ENCODE data around the gene OR1J1. TPM values are rescaled to one million over a fixed set of nuclear protein-coding genes. Genes with fewer than 3 reads are reported as not detected.

Gene OR1J1
- polyA plus RNA-seq, 1 experiment = not detected

DNA sequence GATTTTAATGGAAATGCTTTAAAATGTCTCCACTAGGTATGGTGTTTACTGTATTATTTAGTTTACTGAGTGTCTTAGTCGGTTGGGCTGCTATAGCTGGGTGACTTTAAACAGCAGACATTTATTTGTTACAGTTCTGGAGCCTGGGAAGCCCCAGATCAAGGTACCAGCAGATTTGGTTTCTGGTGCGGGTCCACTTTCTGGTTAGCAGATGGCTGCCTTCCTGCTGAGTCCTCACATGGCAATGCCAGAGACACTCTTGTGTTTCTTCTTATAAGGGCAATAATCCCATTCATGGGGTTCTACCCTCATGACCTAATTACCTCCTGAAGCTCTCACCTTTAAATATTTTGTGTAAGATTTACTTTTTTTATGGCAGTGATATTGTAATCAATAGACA is 40.5 kb upstream of the OR1J1 start:
- H3K9me3 ChIP-seq (ENCODE audit: control insufficient read depth, insufficient read depth, low read length) = no peaks in the 10 kb centered on the region
- ChIA-PET POLR2A (no interaction called here), CTCF (interaction anchor here (1.1 kb wide), 1 partner anchor 19 kb away, joined by 6 read pairs; no protein-coding TSS in a partner anchor)
- H3K4me3 ChIP-seq (ENCODE audit: low read depth, low read length) = no peak overlapping the region
- H3K27me3 ChIP-seq (ENCODE audit: control insufficient read depth, insufficient read depth, low read length) = no peaks in the 10 kb centered on the region
- TF ChIP-seq, protein P1, sequence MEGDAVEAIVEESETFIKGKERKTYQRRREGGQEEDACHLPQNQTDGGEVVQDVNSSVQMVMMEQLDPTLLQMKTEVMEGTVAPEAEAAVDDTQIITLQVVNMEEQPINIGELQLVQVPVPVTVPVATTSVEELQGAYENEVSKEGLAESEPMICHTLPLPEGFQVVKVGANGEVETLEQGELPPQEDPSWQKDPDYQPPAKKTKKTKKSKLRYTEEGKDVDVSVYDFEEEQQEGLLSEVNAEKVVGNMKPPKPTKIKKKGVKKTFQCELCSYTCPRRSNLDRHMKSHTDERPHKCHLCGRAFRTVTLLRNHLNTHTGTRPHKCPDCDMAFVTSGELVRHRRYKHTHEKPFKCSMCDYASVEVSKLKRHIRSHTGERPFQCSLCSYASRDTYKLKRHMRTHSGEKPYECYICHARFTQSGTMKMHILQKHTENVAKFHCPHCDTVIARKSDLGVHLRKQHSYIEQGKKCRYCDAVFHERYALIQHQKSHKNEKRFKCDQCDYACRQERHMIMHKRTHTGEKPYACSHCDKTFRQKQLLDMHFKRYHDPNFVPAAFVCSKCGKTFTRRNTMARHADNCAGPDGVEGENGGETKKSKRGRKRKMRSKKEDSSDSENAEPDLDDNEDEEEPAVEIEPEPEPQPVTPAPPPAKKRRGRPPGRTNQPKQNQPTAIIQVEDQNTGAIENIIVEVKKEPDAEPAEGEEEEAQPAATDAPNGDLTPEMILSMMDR (IDR thresholded peaks at IDR 0.05; ENCODE audit: low read depth, low read length) = no peak
- no peak for DNase-seq (ENCODE audit: low read depth, low spot score)
- no peak overlapping the region for H3K27ac ChIP-seq (ENCODE audit: low read depth, low read length)

DNA sequence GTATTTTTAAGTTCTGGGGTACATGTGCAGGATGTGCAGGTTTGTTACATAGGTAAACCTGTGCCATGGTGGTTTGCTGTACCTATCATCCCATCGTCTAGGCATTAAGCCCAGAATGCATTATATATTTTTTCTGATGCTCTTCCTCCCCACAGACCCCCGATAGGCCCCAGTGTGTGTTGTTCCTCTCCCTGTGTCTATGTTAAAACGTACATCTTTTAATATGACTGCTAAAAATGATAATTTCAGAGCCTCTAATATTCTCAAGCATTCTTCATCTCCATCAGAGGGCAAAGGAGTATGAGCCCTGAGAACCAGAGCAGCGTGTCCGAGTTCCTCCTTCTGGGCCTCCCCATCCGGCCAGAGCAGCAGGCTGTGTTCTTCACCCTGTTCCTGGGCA is 32.8 kb upstream of the OR1J1 start, which contains the start of gene OR1J2:
Gene OR1J2, plus strand, starts transcription at position 301 of the 400 bp plus-strand sequence. Its CDS starts 0 bp downstream, at position 301.
- Histone ChIP-seq H3K27me3 (ENCODE audit: control insufficient read depth, insufficient read depth, low read length) (no peaks in the 10 kb centered on the region), H3K27ac (ENCODE audit: low read depth, low read length) (no peak within 1 kb of the TSS), H3K9me3 (ENCODE audit: control insufficient read depth, insufficient read depth, low read length) (no peaks in the 10 kb centered on the region), H3K4me3 (ENCODE audit: low read depth, low read length) (no peak within 1 kb of the TSS)
- POLR2A ChIA-PET = no interaction called here
- CTCF ChIA-PET = interaction anchor here (1.5 kb wide), 1 partner anchor 12 kb away, joined by 10 read pairs; no protein-coding TSS in a partner anchor
- no peak for DNase-seq (ENCODE audit: low read depth, low spot score)
- TF ChIP-seq, protein P1 (IDR thresholded peaks at IDR 0.05; ENCODE audit: low read depth, low read length) = no peak

DNA sequence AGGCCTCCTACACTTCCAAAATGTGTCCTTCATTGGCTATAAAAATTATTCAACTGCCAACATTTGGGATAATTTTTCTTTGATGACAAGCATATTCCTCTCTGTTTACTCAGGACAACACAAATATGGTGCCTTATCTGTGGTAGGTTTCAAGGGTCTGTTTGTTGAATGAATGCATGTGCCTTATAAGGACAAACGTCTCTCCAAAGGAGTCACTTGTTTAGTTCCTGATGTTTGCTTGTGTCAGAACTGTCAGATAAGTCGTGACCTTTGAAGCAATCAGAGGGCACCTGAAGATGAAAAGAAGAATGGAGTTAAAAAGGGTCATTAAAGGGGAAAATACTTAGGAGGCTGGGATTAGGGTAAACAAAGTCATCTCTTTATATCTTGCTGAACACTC is 29.2 kb upstream of the OR1J1 start:
- Histone ChIP-seq H3K9me3 (ENCODE audit: control insufficient read depth, insufficient read depth, low read length) (no peaks in the 10 kb centered on the region), H3K27ac (ENCODE audit: low read depth, low read length) (no peak overlapping the region), H3K27me3 (ENCODE audit: control insufficient read depth, insufficient read depth, low read length) (no peaks in the 10 kb centered on the region), H3K4me3 (ENCODE audit: low read depth, low read length) (no peak overlapping the region)
- TF ChIP-seq, protein P1 (IDR thresholded peaks at IDR 0.05; ENCODE audit: low read depth, low read length) = no peak
- CTCF ChIA-PET = interaction anchor here (1.0 kb wide), 1 partner anchor 8 kb away, joined by 6 read pairs; no protein-coding TSS in a partner anchor
- POLR2A ChIA-PET = no interaction called here
- no peak for DNase-seq (ENCODE audit: low read depth, low spot score)

DNA sequence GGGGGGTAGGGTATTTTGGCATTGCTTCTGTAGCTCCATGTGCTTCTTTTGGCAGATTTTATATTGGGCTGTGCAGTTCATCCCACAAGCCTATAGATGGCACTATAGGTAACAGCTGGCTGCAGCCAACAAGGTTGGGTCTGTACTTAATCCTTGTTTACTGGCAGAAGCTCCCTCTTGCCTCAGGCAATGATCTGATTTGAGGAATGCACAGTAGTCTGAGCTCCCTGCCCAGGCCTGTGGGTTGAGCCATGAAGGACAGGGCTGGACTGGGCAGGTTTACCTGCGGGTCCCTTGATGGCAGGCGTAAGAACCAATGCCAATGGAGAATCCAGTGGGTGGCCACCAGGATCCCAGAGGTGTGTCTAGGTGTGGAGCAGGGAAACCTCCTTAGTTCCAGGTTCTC is 21.2 kb upstream of the OR1J1 start:
- peak; percentile 18 for DNase-seq (ENCODE audit: low read depth, low spot score)
- TF ChIP-seq, protein P1 (IDR thresholded peaks at IDR 0.05; ENCODE audit: low read depth, low read length) = peak; percentile 80
- POLR2A ChIA-PET = no interaction called here
- no peaks in the 10 kb centered on the region for H3K27me3 ChIP-seq (ENCODE audit: control insufficient read depth, insufficient read depth, low read length)
- CTCF ChIA-PET = interaction anchor here (0.6 to 3.6 kb wide), 41 partner anchors 8 to 570 kb away, joined by 3 to 31 read pairs (median 4); partner anchors contain the start of genes OR1J1 and OR1J2
- H3K27ac ChIP-seq (ENCODE audit: low read depth, low read length) = no peak overlapping the region
- H3K9me3 ChIP-seq (ENCODE audit: control insufficient read depth, insufficient read depth, low read length) = no peaks in the 10 kb centered on the region
- no peak overlapping the region for H3K4me3 ChIP-seq (ENCODE audit: low read depth, low read length)

DNA sequence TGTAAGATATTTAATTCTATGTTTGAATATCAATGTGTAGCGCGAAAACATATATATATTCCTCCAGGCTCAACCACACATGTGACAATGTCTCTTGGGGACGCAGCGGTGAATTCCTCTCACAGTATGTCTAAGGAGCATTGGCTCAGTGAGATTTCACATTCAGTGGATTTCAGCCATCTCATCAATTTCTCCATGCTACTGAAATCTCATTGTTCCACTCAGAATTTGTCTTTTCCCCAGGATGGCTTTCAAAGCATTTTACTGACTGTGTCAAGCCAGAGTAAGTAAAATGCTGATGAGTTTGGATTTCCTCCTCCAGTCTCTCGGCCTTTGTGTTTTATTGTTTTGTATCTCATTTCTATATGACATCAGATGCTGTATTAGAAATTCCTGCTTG is 1.3 kb upstream of the OR1J1 start:
- H3K4me3 ChIP-seq (ENCODE audit: low read depth, low read length) = no peak overlapping the region
- H3K27ac ChIP-seq (ENCODE audit: low read depth, low read length) = no peak overlapping the region
- DNase-seq (ENCODE audit: low read depth, low spot score) = no peak
- ChIA-PET CTCF (interaction anchor here (0.8 to 3.0 kb wide), 2 partner anchors 14 to 19 kb away, joined by 4 to 17 read pairs; no protein-coding TSS in a partner anchor), POLR2A (no interaction called here)
- no peaks in the 10 kb centered on the region for H3K27me3 ChIP-seq (ENCODE audit: control insufficient read depth, insufficient read depth, low read length)
- H3K9me3 ChIP-seq (ENCODE audit: control insufficient read depth, insufficient read depth, low read length) = no peaks in the 10 kb centered on the region
- TF ChIP-seq, protein P1 (IDR thresholded peaks at IDR 0.05; ENCODE audit: low read depth, low read length) = no peak

Measured in AG04450 (cell line).